Thyroid gland (tissue), 4 donors: ENCODE results near the gene CASP4. TPM values are rescaled to one million over a fixed set of nuclear protein-coding genes. Genes with fewer than 3 reads are reported as not detected.

Experiments used
- DNase-seq, 2 donors: peaks; one replicate each; pipeline ENCODE4 v3.0.0-alpha.2; 2019
- H3K27ac ChIP-seq, 3 donors: fragments of 200-600 bp; sonication (generic); 1 replicate in 2 of 3; 2 replicates in 1 of 3; pipeline ENCODE4 v1.5.1; 2016 to 2019; ENCODE audit warnings: mild to moderate bottlenecking in 1 of 3, moderate library complexity in 1 of 3
- H3K27me3 ChIP-seq: fragments of 200-600 bp; sonication (generic); one replicate; pipeline ENCODE4 v1.5.1; 2019
- H3K36me3 ChIP-seq, 2 donors: fragments of 200-600 bp; sonication (generic); one replicate each; pipeline ENCODE4 v1.5.1; 2016 to 2019
- H3K4me1 ChIP-seq, 2 donors: fragments of 200-600 bp; sonication (generic); one replicate each; pipeline ENCODE4 v1.5.1; 2017 to 2019
- H3K4me3 ChIP-seq, 3 donors: fragments of 200-600 bp; sonication (generic); replicated peaks in 1 of 3; 1 replicate in 2 of 3; 2 replicates in 1 of 3; pipeline ENCODE4 v1.5.1; 2016; ENCODE audit warnings: mild to moderate bottlenecking in 1 of 3
- H3K9me3 ChIP-seq: fragments of 200-600 bp; sonication (generic); one replicate; pipeline ENCODE4 v1.5.1; 2017
- CTCF ChIP-seq, 6 experiments: fragments of 200-600 bp in 3 of 6; fragments of 450-650 bp in 3 of 6; sonication (generic) in 3 of 6; IDR thresholded peaks; one replicate each; pipeline ENCODE4 v1.5.1; 2016 to 2019; ENCODE audit warnings: antibody characterized with exemption in 6 of 6, mild to moderate bottlenecking in 2 of 6, inconsistent platforms in 1 of 6, moderate library complexity in 1 of 6
- POLR2A ChIP-seq, 2 donors: fragments of 450-650 bp; IDR thresholded peaks; one replicate each; pipeline ENCODE4 v1.6.1; 2017; ENCODE audit warnings: antibody characterized with exemption in 2 of 2, mild to moderate bottlenecking in 2 of 2, moderate library complexity in 1 of 2
- WGBS, 2 donors: methylation state at CpG; one replicate each; pipeline ENCODE4 v1.1.5; 2017; 5-methylcytosine and 5-hydroxymethylcytosine counted together
- intact Hi-C: fragments of 100-400 bp; cut with DNase I; formaldehyde crosslinking; loops from one replicate; pipeline ENCODE4 v1.15.1; 2023
- total RNA-seq, 4 donors: library from RNA; depleted of rRNA; stranded (reverse); fragments of >200 nt; gene quantifications; one replicate each; pipeline ENCODE4 v1.2.3, GENCODE V29; 2016

CASP4 gene
- total RNA-seq, 4 donors from 2014 or later = 26.0 to 62.3 (median 36.4) TPM

DNA sequence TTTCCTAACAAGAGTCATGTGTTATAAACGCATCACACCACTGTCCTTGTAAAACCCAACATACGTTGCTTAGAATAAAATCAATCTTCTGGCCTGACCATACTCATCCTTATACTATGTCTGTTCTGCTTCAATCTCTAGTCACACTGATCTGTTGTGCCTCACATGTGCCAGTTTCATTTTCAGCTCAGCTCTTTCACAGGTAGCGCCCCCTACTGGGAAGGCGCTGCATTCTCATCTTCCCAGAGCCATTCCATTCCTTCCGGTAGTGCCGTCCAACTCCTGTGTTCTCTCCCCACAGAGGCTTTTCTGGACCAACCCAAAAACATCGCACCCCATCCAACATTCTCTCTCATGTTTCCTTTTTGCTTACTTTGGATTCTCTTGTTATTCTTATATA, 32.4 kb upstream of the CASP4 start:
- WGBS, 2 donors = 73 to 79% methylated on average over 7 of the region's 7 CpGs
- Histone ChIP-seq H3K36me3 (no peaks in the 10 kb centered on the region), H3K4me1 (no peaks in the 10 kb centered on the region), H3K9me3 (no peaks in the 10 kb centered on the region), H3K27ac (no peak overlapping the region), H3K27me3 (no peaks in the 10 kb centered on the region), H3K4me3 (no peak overlapping the region)
- peak in 2 of 6 experiments; percentile 7 to 31 for TF ChIP-seq CTCF (IDR thresholded peaks at IDR 0.05)
- no peak for TF ChIP-seq POLR2A (IDR thresholded peaks at IDR 0.05)
- no peak for DNase-seq
- intact Hi-C loops = no loop called here

GRCh38 chr11:105000167-105000566, 31.8 kb upstream of the CASP4 start:
- WGBS, 2 donors = 92 to 95% methylated on average over 5 of the region's 5 CpGs
- no peak for DNase-seq
- TF ChIP-seq CTCF (IDR thresholded peaks at IDR 0.05) = no peak
- no peak for TF ChIP-seq POLR2A (IDR thresholded peaks at IDR 0.05)

GRCh38 chr11:104999721-105000120, 31.3 kb upstream of the CASP4 start:
- intact Hi-C loops = no loop called here
- 91 to 92% methylated on average over 1 of the region's 1 CpG for WGBS, 2 donors
- TF ChIP-seq POLR2A (IDR thresholded peaks at IDR 0.05) (no peak), CTCF (IDR thresholded peaks at IDR 0.05) (no peak)
- H3K9me3 ChIP-seq = no peaks in the 10 kb centered on the region
- DNase-seq = no peak
- no peaks in the 10 kb centered on the region for H3K36me3 ChIP-seq
- no peaks in the 10 kb centered on the region for H3K4me1 ChIP-seq
- H3K27ac ChIP-seq = no peak overlapping the region
- no peaks in the 10 kb centered on the region for H3K27me3 ChIP-seq
- no peak overlapping the region for H3K4me3 ChIP-seq

More at GRCh38 chr11:105000167-105000566, 31.8 kb upstream of the CASP4 start:
- Histone ChIP-seq H3K27me3 (no peaks in the 10 kb centered on the region), H3K27ac (no peak overlapping the region), H3K36me3 (no peaks in the 10 kb centered on the region), H3K9me3 (no peaks in the 10 kb centered on the region), H3K4me1 (no peaks in the 10 kb centered on the region), H3K4me3 (no peak overlapping the region)
- intact Hi-C loops = no loop called here

DNA sequence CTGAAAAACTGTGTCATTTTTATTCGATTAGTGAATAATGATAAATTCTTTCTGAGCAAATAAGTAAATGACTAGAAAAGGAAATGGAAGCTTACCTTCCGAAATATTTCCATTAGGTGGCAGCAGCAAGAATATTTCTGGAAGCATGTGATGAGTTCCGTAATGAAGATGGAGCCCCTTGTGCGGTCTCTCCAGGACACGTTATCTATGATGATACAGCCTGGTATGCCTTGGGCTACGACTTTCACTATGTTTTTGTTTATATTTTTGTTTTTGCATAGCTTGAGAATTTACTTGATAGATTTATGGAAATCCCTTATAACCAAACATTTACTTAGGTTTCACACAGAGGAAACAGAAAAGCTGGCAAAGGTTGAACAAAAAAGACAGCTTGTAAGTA, 28.9 kb upstream of the CASP4 start:
- Histone ChIP-seq H3K27me3 (no peaks in the 10 kb centered on the region), H3K4me1 (no peaks in the 10 kb centered on the region), H3K36me3 (no peaks in the 10 kb centered on the region), H3K9me3 (no peaks in the 10 kb centered on the region), H3K4me3 (no peak overlapping the region), H3K27ac (no peak overlapping the region)
- intact Hi-C loops = no loop called here
- 80 to 82% methylated on average over 6 of the region's 6 CpGs for WGBS, 2 donors
- no peak for DNase-seq
- TF ChIP-seq CTCF (IDR thresholded peaks at IDR 0.05) (no peak), POLR2A (IDR thresholded peaks at IDR 0.05) (no peak)

DNA sequence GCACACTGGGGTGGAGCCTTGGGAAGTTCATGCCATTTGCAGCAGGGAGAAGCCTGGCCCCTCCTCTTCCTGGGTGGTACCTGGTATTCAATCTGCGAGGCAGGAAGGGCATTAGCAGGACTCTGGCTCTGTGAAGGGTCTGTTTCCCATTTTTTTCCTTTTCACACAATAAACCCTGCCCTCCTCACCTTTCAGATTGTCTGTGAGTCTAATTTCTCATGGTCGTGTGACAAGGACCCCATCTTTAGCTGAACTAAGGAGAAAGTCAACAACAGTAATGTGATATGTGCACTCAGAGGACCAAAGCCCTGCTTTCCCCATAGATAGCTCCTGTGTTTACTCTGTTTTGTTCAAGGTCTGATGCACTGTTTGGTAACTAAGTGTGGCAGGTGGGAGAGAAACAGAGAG, 26.6 kb upstream of the CASP4 start:
- Histone ChIP-seq H3K4me1 (no peaks in the 10 kb centered on the region), H3K9me3 (no peaks in the 10 kb centered on the region), H3K27ac (no peak overlapping the region), H3K27me3 (no peaks in the 10 kb centered on the region), H3K4me3 (no peak overlapping the region), H3K36me3 (no peaks in the 10 kb centered on the region)
- 40 to 44% methylated on average over 2 of the region's 2 CpGs for WGBS, 2 donors
- no peak for DNase-seq
- no peak for TF ChIP-seq POLR2A (IDR thresholded peaks at IDR 0.05)
- TF ChIP-seq CTCF (IDR thresholded peaks at IDR 0.05) = no peak
- intact Hi-C loops = no loop called here
